CD1c-positive myeloid dendritic cell (primary cell): ENCODE results near the gene TNS1.

Source experiments
- DNase-seq: peaks from one replicate; pipeline ENCODE4 v3.0.0-alpha.2; 2016; ENCODE audit errors: extremely low spot score

Gene TNS1

DNA sequence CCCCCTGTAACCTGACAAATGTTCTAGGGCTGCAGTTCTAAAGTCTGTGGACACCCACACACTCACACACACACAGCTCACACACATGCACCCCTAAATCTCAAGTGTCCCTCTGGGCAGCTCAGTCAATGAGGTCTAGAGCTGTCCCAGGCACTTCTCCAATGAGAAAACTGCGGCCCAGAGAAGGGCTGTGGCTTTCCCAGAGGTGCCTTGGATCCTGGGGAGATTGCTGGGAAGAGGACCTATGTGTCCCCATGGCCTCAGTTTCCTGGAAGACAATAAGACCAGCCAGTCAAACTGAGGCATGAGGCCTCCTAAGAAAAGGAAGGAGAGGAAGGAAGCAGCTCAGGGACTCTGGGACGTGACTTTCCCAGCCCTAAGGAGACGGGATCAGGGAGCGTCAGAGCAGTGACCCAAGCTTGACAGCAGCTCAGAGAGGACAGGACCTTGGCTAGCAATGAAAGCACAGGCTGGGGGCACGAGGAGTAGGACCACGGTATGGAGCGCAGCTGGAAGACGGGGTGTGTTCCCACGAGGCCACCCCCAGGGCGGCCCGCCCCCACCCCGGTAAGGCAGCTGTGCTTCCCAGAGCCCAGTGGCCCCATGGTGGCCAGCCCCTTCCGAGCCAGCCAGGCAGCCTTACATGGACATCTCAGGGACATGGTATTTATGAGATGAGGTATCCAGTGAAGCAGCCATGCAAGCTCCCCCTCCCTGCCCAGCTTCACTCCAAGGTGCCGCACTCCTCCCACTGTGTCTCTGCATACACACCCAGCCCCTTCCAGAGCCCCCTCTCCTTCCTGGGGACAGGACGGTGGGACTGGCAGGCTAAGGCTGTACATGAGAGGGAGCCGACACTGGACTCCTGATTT lies 46.0 kb downstream of the TNS1 start:
- DNase-seq: no peak

DNA sequence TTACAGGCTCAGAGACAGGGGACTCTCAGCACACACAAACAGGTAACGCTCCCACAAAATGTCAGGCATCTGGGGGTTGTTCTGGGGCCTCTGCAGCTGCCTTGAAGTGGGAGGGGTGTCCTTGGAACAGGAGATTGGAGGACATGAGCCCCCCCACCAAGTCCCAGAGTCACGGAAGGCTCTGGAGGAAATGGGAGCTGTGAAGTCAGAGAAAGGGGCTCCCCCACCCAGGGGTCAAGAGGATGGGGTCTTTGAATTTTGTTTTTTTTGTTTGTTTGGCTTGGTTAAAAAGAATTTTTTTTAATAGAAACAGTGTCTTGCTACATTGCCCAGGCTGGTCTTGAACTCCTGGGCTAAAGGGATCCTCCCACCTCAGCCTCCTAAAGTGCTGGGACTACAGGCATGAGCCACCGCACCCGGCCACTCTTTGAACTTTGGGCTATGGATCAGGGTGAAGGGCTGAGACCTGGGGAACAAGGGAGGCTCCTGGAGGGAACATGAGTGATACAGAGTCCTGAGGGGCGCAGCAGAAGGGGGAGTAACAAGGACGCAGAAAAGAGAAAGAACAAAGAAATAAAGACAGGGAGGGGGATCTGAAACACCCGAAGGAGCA lies 46.8 kb downstream of the TNS1 start:
- no peak for DNase-seq

DNA sequence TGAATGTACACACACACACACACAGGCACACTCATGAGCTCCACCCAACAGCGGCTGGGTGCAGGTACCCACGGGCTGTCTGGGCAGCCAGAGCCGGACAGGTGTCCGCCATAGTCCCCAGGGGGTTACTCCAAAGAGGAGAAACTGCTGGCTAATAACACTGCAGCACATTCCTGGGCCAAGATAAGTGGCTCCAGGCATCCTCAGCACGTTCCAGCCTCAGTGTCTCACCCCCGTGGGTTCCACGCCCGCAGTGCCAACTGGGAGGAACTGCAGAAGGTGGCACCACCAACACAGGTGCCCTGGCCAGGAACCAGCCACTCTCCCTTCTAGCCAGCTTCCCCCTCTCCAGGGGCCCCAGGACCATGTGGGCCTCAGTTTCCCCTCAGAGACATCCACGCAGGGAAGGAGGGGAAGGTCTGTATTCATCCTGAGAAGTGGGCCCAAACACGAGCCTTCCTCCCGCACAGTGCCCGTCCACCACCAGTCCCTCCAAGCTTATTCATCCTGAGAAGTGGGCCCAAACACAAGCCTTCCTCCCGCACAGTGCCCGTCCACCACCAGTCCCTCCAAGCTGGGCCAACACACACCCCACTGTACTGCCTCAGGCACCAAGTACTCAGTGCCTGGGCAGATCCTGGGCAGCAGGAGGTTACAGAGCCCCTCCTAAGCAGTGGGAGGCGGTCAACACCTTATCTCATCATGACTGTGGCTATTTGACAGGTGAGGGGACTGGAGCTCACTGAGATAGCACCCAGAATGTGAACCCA lies 47.6 kb downstream of the TNS1 start:
- DNase-seq: no peak

- DNase-seq: no peak
These were observed 48.3 kb downstream of the TNS1 start for GRCh38 chr2:217954469-217954868.

DNA sequence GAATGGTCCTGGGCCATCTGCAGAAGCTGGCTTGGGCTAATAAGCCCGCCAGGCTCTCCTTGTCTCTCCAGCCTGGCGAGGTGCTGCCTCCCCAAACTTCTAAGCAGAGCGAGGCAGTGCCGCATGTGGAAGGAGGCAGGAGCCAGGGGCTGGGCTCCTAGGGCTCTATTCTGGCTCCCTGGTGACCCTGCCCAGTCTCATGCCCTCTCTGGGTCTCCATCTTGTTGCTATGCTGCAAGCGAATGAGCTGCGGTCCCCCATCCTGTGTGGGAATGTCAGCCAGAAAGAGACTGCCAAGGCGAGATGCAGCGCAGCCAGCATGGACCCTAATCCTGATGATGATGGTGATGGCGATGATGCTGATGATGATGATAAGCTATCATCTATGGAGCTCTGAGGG lies 48.7 kb downstream of the TNS1 start:
- DNase-seq: no peak

DNA sequence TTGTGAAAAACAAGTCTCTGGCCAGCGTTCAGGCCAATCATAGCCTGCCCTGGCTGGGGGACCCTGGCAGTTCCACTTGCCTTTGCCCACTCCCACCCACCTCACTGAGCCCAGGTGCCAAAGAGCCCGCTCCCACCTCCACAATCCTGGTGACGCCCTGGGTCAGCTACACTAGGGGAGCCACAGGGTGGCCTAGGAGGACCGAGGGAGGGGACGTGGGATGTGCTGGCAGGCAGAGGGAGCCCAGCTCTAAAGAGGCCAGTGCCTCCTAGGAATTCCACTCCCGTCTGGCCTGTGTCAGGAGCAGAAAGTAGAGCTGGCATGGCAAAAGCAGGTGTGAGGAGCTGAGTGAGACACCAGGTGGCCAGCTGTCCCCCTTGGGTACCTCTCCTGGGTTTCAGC lies 49.3 kb downstream of the TNS1 start:
- DNase-seq: no peak

GRCh38 chr2:217953011-217953481 lies 49.7 kb downstream of the TNS1 start:
- no peak for DNase-seq

DNA sequence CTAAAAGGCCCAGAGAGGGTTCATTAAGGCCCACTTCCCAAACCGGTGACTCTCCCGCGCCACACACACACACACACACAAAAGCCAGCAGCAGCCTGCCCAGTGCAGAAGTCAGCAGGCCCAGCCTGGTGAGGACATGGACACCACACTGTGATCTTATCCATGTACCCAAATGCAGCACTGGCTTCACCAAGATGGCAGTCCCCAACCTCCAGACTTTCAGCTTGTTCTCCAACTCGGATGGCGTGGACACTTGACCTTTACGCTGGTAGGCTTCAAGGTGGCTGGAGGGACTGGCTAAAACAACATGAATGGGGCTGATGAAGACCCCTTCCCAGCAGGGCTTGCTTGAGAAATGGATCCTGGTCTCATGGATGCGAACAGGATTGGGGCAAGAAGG lies 50.4 kb downstream of the TNS1 start:
- DNase-seq: no peak

- DNase-seq: no peak
These were observed 51.1 kb downstream of the TNS1 start for GRCh38 chr2:217951521-217952247.

DNA sequence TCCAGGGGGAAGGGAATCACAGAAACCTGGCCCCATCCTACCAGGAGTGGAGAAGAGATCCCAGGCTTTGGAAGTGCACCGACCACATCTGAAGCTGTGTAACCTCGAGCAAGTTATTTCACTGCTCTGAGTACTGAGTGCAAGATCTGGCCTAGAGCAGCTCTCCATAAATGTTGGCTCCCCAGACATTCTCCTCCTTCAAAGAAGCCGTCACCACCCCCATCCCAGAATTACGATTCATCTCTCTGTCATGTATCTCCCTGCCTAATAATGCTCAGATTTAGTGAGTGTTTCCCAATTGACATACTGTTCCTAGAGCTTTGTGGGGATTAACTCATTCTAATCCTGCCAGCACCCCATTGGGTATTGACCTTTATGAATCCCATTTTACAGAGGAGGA lies 51.7 kb downstream of the TNS1 start:
- no peak for DNase-seq

GRCh38 chr2:217950401-217950871 lies 52.4 kb downstream of the TNS1 start:
- no peak for DNase-seq

GRCh38 chr2:217949447-217949846 lies 53.3 kb downstream of the TNS1 start:
- no peak for DNase-seq

DNA sequence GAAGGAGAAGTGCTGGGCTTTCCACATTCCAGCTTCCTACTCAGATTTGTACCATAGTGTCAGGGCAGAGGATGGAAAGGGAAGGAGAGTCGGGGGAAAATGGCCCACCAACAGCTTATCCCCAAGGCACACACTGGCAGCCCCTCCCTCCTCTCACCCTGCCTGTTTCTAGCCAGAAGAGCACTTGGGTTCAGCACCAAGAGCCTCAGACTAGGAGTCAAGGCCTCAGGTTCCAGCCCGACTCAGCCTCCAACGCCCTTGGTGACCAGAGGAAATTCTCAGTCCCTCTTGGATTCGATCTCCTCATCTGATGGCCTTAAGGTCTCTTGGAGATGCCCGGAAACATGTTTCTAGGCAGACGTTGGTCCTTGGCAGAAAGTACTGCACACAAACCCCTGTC lies 53.9 kb downstream of the TNS1 start:
- no peak for DNase-seq

DNA sequence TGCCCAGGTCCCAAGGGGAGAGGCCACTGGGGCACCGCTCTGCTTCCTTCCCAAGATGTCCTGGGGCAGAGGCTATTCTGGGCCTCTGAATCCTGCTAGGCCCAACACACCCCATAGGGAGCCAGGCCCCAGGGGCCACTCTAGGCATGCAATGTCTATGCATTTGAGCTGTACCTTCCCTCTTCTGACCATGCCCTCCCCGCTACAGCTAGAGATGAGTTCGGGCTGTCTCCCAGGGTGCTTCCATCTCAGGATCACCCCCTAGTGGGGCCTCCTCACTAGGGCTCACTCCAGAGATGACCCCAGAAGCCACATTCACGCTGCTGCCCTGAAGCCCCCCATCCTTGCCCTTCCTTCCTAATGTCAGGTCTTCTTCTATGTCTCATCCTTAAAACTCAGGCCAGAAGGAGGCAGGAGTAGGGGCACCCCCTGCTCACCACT lies 54.4 kb downstream of the TNS1 start:
- DNase-seq: no peak

DNA sequence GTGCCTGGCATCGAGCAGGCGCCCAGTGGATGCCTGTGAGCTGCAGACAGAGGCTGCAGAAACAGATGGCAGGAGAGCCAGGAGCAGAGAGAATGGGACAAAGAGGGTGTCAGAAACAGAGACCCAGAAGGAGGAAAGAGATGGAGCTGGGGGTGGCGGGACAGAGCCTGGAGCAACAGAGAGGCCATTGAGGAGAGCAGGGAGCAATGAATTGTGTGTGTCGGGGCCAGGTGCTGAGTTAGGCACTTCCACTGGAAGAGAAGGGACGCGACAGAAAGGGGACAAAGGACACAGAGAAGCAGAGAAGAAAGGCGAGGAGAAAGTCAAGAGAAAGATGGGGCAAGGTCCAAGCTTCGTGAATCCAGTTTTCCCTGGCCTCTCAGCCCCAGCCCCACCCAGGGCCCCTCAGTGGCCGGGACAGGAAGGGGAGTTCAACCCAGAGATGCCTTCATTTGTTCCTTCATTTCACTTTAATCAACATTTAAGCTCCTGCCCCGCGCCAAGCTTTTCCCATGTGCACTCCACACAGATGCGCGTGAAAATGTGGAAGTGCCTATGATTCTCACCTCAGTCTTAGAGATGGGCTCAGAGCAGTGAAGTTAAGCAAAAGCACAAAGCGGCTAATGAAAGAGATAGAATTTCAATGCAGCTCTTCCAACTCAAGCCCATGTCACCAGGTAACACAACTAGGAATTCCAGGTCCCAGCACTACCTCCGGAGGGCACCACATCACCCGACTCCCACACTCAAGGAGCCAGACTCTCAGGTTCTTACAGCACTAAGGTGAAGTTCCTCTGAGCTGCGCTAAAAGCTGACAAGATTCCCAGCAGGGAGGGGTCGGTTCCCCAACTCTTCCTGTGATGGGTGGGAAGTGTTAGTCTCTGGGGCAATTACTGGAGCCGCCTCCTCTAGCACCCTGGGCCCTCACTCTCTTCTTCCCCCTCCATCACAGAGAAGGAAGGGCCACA lies 55.1 kb downstream of the TNS1 start:
- DNase-seq: no peak

GRCh38 chr2:217946051-217946450 lies 56.7 kb downstream of the TNS1 start:
- DNase-seq: no peak

DNA sequence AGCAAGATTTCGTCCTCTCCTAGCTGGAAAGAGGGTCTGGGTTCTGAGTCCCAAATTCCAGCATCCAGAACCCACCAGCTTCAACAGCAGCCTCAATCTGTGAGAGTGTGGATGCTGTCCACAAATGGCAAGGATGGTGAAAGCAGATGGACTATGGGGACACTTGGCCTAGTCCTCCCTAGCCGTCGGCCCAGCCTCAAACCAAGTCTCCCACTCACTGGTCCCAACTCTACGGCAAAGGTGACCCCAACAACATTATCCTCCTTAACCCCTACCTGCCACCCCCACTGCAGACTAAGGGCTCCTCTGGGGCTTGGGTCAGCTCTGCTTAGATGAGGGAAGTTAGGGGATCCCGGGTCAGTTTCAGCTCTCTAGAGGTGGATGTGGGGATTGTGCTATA lies 57.3 kb downstream of the TNS1 start:
- DNase-seq: no peak

DNA sequence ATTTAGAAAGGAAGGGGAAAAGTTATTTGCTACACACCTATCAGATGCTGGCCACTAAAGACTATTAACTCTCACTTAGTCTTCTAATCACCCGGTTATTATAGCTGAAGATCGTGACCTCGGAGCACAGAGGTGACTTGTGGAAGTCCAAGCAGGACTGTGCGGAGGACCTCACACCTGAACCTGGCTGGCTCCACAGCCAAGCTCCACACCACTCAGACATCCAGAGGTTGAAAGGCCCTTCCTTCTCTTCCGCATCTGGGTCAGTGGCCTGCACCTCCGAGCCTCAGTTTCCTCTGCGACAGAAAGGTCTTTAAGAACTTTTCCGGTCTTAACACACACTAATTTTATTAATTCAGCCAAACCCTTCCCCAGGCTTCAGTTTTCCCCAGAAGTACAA lies 57.9 kb downstream of the TNS1 start:
- no peak for DNase-seq

DNA sequence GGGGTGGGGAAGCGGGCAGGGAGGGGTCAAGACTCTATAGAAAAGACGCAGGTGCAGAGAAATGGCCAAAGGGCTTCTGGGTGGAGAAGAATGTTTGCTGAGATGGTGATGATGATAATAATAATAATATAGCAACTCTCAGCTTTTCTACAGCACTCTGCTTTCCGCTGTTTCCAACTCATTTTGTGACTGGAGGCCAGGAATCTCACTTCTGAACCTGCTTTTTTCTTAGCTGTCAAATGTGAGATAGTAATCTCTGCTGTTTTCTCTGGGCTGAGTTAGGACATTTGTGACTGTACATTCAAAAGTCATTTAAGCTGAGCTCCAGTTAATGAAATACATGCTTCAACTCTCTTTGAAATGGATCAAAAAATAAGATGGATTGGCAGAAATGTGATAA lies 58.4 kb downstream of the TNS1 start:
- DNase-seq: no peak
